Esophagus squamous epithelium (tissue), 5 donors: Measurements from ENCODE around the gene KIAA0408. TPM values are rescaled to one million over a fixed set of nuclear protein-coding genes. Genes with fewer than 3 reads are reported as not detected.
A peak's percentile ranks its signal among the peaks of the same experiment; 100 is the strongest.
"Not testable (repeated sequence)": the region's sequence is repeated elsewhere in the genome, so short reads cannot be mapped to it uniquely, and the experiment has no call there.

Experiments
- DNase-seq: peaks from one replicate; lab custom pipeline; 2025; lab: John Stamatoyannopoulos, UW
- H3K27ac ChIP-seq, 4 donors: fragments of 200-600 bp; sonication (generic); one replicate each; pipeline ENCODE4 v1.5.1; 2016 to 2019; ENCODE audit warnings: mild to moderate bottlenecking in 1 of 4
- H3K27me3 ChIP-seq, 4 donors: fragments of 200-600 bp; sonication (generic); 1 replicate in 3 of 4; 2 replicates in 1 of 4; pipeline versions ENCODE4 v1.5.1 to v1.6.0; 2017 to 2021; ENCODE audit warnings: antibody characterized with exemption in 1 of 4
- H3K36me3 ChIP-seq, 3 donors: fragments of 200-600 bp; sonication (generic); one replicate each; pipeline ENCODE4 v1.5.1; 2016 to 2019
- H3K4me1 ChIP-seq, 3 donors: fragments of 200-600 bp; sonication (generic); one replicate each; pipeline ENCODE4 v1.5.1; 2017 to 2019
- H3K4me3 ChIP-seq, 4 donors: fragments of 200-600 bp; sonication (generic); 1 replicate in 3 of 4; 2 replicates in 1 of 4; pipeline ENCODE4 v1.5.1; 2016 to 2019; ENCODE audit warnings: mild to moderate bottlenecking in 2 of 4, moderate library complexity in 1 of 4
- H3K9me3 ChIP-seq, 3 donors: fragments of 200-600 bp; sonication (generic); one replicate each; pipeline ENCODE4 v1.5.1; 2016 to 2019
- POLR2A ChIP-seq, 4 donors: fragments of 450-650 bp; IDR thresholded peaks; one replicate each; pipeline ENCODE4 v1.6.1; 2017; ENCODE audit warnings: antibody characterized with exemption in 4 of 4, mild to moderate bottlenecking in 4 of 4, moderate library complexity in 3 of 4
- WGBS, 2 donors: methylation state at CpG; one replicate each; pipeline ENCODE4 v1.1.5; 2018; 5-methylcytosine and 5-hydroxymethylcytosine counted together
- intact Hi-C: fragments of 100-400 bp; cut with DNase I; formaldehyde crosslinking; loops from one replicate; pipeline ENCODE4 v1.15.0; 2022
- small RNA-seq, 4 donors: library from RNA; depleted of rRNA; stranded (forward); fragments of <200 nt; gene quantifications; one replicate each; pipeline ENCODE3, GENCODE V24; 2016
- total RNA-seq, 4 donors: library from RNA; depleted of rRNA; stranded (reverse); fragments of >200 nt; gene quantifications; one replicate each; pipeline ENCODE4 v1.1.0, GENCODE V29; 2016
- TF ChIP-seq, protein P1 (sequence below), 6 experiments: fragments of 450-650 bp in 4 of 6; fragments of 200-600 bp in 2 of 6; sonication (generic) in 2 of 6; IDR thresholded peaks; one replicate each; pipeline ENCODE4 v1.5.1; 2016 to 2019; ENCODE audit warnings: antibody characterized with exemption in 6 of 6, mild to moderate bottlenecking in 4 of 6, moderate library complexity in 4 of 6
- donor health status: DM: yes; HTN: yes; CAD: no.

The KIAA0408 gene
- total RNA-seq, 4 donors from 2014 or later = 0.34 to 16.4 (median 2.0) TPM

DNA sequence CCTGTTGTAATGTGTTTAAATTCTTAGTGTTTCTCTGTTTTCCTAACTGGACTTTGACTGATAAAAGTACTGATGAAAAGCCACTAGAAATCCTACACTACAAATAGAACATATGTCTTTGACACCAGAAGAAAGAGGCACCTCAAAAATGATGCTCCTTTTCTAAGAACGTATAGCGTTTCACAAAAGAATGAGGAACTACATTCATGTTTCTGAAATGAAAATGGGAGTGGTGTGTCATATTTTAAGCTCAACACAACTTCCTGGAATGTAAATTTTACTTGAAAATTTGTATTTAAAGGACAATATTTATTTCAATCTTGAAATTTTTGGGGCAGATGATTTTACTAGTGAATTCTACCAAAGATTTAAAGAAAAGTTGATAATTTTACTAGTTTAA, 35.3 kb downstream of the KIAA0408 start:
- Histone ChIP-seq H3K27me3 (no peaks in the 10 kb centered on the region), H3K4me3 (no peak overlapping the region), H3K27ac (no peak overlapping the region), H3K4me1 (peaks cover 0 to 7% (median 3%) of the 10 kb centered on the region in 3 donors), H3K36me3 (no peaks in the 10 kb centered on the region), H3K9me3 (no peaks in the 10 kb centered on the region)
- intact Hi-C loops = loop anchor here (5.0 kb wide), 1 partner anchor 122 kb away; no protein-coding TSS in a partner anchor
- WGBS, 2 donors = 36 to 67% methylated on average over 2 of the region's 2 CpGs
- DNase-seq = no peak
- TF ChIP-seq POLR2A (IDR thresholded peaks at IDR 0.05) = no peak
- TF ChIP-seq, protein P1, sequence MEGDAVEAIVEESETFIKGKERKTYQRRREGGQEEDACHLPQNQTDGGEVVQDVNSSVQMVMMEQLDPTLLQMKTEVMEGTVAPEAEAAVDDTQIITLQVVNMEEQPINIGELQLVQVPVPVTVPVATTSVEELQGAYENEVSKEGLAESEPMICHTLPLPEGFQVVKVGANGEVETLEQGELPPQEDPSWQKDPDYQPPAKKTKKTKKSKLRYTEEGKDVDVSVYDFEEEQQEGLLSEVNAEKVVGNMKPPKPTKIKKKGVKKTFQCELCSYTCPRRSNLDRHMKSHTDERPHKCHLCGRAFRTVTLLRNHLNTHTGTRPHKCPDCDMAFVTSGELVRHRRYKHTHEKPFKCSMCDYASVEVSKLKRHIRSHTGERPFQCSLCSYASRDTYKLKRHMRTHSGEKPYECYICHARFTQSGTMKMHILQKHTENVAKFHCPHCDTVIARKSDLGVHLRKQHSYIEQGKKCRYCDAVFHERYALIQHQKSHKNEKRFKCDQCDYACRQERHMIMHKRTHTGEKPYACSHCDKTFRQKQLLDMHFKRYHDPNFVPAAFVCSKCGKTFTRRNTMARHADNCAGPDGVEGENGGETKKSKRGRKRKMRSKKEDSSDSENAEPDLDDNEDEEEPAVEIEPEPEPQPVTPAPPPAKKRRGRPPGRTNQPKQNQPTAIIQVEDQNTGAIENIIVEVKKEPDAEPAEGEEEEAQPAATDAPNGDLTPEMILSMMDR (IDR thresholded peaks at IDR 0.05) = no peak

DNA sequence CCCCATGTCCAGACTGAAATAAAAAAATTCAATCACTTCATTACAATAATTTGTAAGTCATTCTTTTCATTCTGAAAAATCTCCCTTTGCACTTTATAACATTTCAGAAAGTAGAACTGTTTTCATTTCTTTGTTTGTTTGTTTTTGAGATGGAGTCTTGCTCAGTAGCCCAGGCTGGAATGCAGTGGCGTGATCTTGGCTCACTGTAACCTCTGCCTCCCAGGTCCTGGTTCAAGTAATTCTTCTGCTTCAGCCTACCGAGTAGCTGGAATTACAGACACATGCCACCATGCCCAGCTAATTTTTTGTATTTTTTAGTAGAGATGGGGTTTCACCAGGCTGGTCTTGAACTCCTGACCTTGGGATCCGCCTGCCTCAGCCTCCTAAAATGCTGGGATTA, 38.0 kb downstream of the KIAA0408 start:
- not testable (repeated sequence) for H3K36me3 ChIP-seq, H3K4me3 ChIP-seq, DNase-seq, H3K9me3 ChIP-seq, H3K4me1 ChIP-seq, H3K27me3 ChIP-seq
- intact Hi-C loops = loop anchor here (5.0 kb wide), 1 partner anchor 119 kb away; no protein-coding TSS in a partner anchor
- WGBS, 2 donors = 61 to 71% methylated on average over 3 of the region's 3 CpGs
- H3K27ac ChIP-seq = peak overlapping the region in 1 of 4 donors; percentile 1

GRCh38 chr6:127420556-127420955, 38.6 kb downstream of the KIAA0408 start:
- 0 to 3% methylated on average over 2 of the region's 2 CpGs for WGBS, 2 donors
- Histone ChIP-seq H3K27ac (peak overlapping the region in 2 of 4 donors; percentile 1 to 40), H3K27me3 (no peaks in the 10 kb centered on the region), H3K9me3 (no peaks in the 10 kb centered on the region), H3K4me3 (no peak overlapping the region), H3K4me1 (peaks cover 0 to 7% (median 3%) of the 10 kb centered on the region in 3 donors), H3K36me3 (no peaks in the 10 kb centered on the region)
- peak; percentile 27 for DNase-seq
- TF ChIP-seq POLR2A (IDR thresholded peaks at IDR 0.05) = no peak
- TF ChIP-seq, protein P1 (IDR thresholded peaks at IDR 0.05) = peak in 5 of 6 experiments; percentile 17 to 50 (median 38)
- intact Hi-C loops = loop anchor here (5.0 kb wide), 1 partner anchor 118 kb away; no protein-coding TSS in a partner anchor

- H3K4me3 ChIP-seq = no peak overlapping the region
- H3K27me3 ChIP-seq = no peaks in the 10 kb centered on the region
- no peaks in the 10 kb centered on the region for H3K9me3 ChIP-seq
- WGBS, 2 donors = 85 to 89% methylated on average over 2 of the region's 2 CpGs
- H3K36me3 ChIP-seq = no peaks in the 10 kb centered on the region
- intact Hi-C loops = no loop called here
- no peak for TF ChIP-seq POLR2A (IDR thresholded peaks at IDR 0.05)
- TF ChIP-seq, protein P1 (IDR thresholded peaks at IDR 0.05) = no peak
- H3K27ac ChIP-seq = no peak overlapping the region
- no peak for DNase-seq
- H3K4me1 ChIP-seq = peaks cover 0 to 8% (median 0%) of the 10 kb centered on the region in 3 donors
Observed at GRCh38 chr6:127415096-127415495, 44.1 kb downstream of the KIAA0408 start.

DNA sequence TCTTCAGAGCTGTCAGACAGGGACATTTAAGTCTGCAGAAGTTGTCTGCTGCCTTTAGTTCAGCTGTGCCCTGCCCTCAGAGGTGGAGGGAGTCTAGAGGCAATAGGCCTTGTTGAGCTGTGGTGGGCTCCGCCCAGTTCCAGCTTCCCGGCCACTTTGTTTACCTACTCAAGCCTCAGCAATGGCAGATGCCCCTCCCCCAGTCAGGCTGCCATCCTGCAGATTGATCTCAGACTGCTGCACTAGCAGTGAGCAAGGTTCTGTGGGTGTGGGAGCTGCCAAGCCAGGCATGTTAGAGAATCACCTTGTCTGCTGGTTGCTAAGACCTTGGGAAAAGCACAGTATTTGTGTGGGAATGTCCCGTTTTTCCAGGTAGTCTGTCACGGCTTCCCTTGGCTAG, 46.1 kb downstream of the KIAA0408 start:
- H3K4me3 ChIP-seq, intact Hi-C loops, DNase-seq, H3K36me3 ChIP-seq, H3K27ac ChIP-seq, H3K27me3 ChIP-seq, H3K9me3 ChIP-seq, H3K4me1 ChIP-seq: not testable (repeated sequence)
- WGBS, 2 donors = 46 to 53% methylated on average over 3 to 4 of the region's 4 CpGs

GRCh38 chr6:127412016-127412415, 47.2 kb downstream of the KIAA0408 start:
- H3K4me3 ChIP-seq, H3K9me3 ChIP-seq, H3K27ac ChIP-seq, H3K27me3 ChIP-seq, H3K36me3 ChIP-seq, H3K4me1 ChIP-seq, intact Hi-C loops, DNase-seq: not testable (repeated sequence)
- WGBS, 2 donors = 82 to 93% methylated on average over 8 of the region's 8 CpGs

Small RNA genes within 50 kb of the gene (small RNA-seq; reads per million reads assigned to genes)
- gene KIAA0408 = 0 reads per million in 4 donors

Other genes with a start within 250 kb of the KIAA0408 start
- gene RNF146, start 192.5 kb downstream of the KIAA0408 start, total RNA-seq = 10 to 100 TPM; 19.5 to 40.6 (median 22.5) TPM
- 10 to 100 TPM; 29.6 to 70.8 (median 53.5) TPM for gene ECHDC1, start 115.8 kb downstream of the KIAA0408 start, total RNA-seq
- gene C6orf58, start 117.8 kb upstream of the KIAA0408 start, total RNA-seq = under 1 TPM in 1 of 4 donors, not detected in 3; 0.85 TPM